K562 (cell line): ENCODE data around the gene ZC3H8. TPM values are rescaled to one million over a fixed set of nuclear protein-coding genes. Genes with fewer than 3 reads are reported as not detected.
"Not testable (repeated sequence)": the region's sequence is repeated elsewhere in the genome, so short reads cannot be mapped to it uniquely, and the experiment has no call there.

Experiments
- ATAC-seq: fragments of 200-7000 bp; cut with Tn5 transposase; 3 replicates; pipeline ENCODE4 v1.9.1; 2020; ENCODE audit warnings: moderate library complexity
- BruUV-seq: library from RNA; stranded (reverse); fragments of 400-500 nt; replicated peaks from 2 replicates; lab custom pipeline; 2021; lab: Mats Ljungman, UMichigan
- CTCF ChIA-PET: fragments of 300-600 bp; formaldehyde crosslinking; extraction: SDS; loops from one replicate; lab custom pipeline; 2021; ENCODE audit warnings: low intra/inter-chr PET ratio; lab: Yijun Ruan, JAX
- POLR2A ChIA-PET: fragments of 300-600, 350-650 bp; sonication (Branson Sonifier 250); formaldehyde crosslinking; extraction: SDS; loops from one replicate; lab custom pipeline; 2021; ENCODE audit warnings: antibody characterized with exemption, inconsistent platforms; lab: Yijun Ruan, JAX
- DNase-seq, 4 experiments: peaks; one replicate each; pipeline versions ENCODE4 v3.0.0 to v3.0.0-alpha.2; 2011 to 2018; ENCODE audit warnings: low spot score in 3 of 4, mixed read lengths in 3 of 4; ENCODE audit errors: extremely low read depth in 1 of 4
- FAIRE-seq: peaks from 2 replicates; lab custom pipeline; 2011; peaks lifted over from hg19 to GRCh38; lab: Jason Lieb, UNC
- H2AFZ ChIP-seq: 2 replicates; pipeline ENCODE4 v1.6.0; 2011; ENCODE audit warnings: low read depth, low read length, control low read depth, inconsistent platforms
- H3K27ac ChIP-seq: fragments of 200-600 bp; 3 replicates; pipeline ENCODE4 v1.8.0; 2011; ENCODE audit warnings: low read depth, mild to moderate bottlenecking, control low read depth, inconsistent platforms, low read length, moderate library complexity, mixed read lengths; ENCODE audit errors: extremely low read depth
- H3K27me3 ChIP-seq, 2 experiments: fragments of 300-600 bp in 1 of 2; 2 replicates in 1 of 2; 3 replicates in 1 of 2; pipeline versions ENCODE4 v1.6.0 to v1.8.0; 2011; ENCODE audit warnings: inconsistent platforms in 2 of 2, low read length in 2 of 2, mild to moderate bottlenecking in 1 of 2, mixed read lengths in 1 of 2, moderate library complexity in 1 of 2; ENCODE audit not compliant: control insufficient read depth in 2 of 2, insufficient read depth in 2 of 2
- H3K36me3 ChIP-seq: fragments of 300-600 bp; 3 replicates; pipeline ENCODE4 v1.8.0; 2011; ENCODE audit warnings: mild to moderate bottlenecking, low read length, inconsistent platforms; ENCODE audit not compliant: control insufficient read depth, insufficient read depth
- H3K4me1 ChIP-seq, 2 experiments: fragments of 200-600 bp in 1 of 2; replicated peaks in 1 of 2; 2 replicates in 1 of 2; 3 replicates in 1 of 2; pipeline versions ENCODE4 v1.5.1 to v1.8.0; 2011; ENCODE audit warnings: inconsistent platforms in 2 of 2, low read length in 2 of 2, mild to moderate bottlenecking in 1 of 2, mixed read lengths in 1 of 2, moderate library complexity in 1 of 2; ENCODE audit not compliant: control insufficient read depth in 2 of 2, insufficient read depth in 2 of 2
- H3K4me2 ChIP-seq: 2 replicates; pipeline ENCODE4 v1.6.1; 2011; ENCODE audit warnings: low read length, control low read depth, inconsistent platforms, mixed read lengths; ENCODE audit not compliant: insufficient read depth
- H3K4me3 ChIP-seq: fragments of 200-600 bp; sonication (generic), shearing (Covaris generic); 2 replicates; pipeline ENCODE4 v1.5.1; 2016; ENCODE audit warnings: control low read depth, inconsistent platforms
- H3K79me2 ChIP-seq: fragments of 200-600 bp; 3 replicates; pipeline ENCODE4 v1.8.0; 2011; ENCODE audit warnings: low read length, inconsistent platforms; ENCODE audit not compliant: control insufficient read depth, insufficient read depth
- H3K9ac ChIP-seq, 2 experiments: 2 replicates each; pipeline versions ENCODE4 v1.6.0 to v1.6.1; 2011; ENCODE audit warnings: low read depth in 2 of 2, low read length in 2 of 2, control low read depth in 1 of 2, inconsistent platforms in 1 of 2, mild to moderate bottlenecking in 1 of 2, mixed read lengths in 1 of 2; ENCODE audit not compliant: insufficient read depth in 1 of 2
- H3K9me1 ChIP-seq: one replicate; pipeline ENCODE4 v1.6.0; 2011; ENCODE audit warnings: inconsistent platforms, mild to moderate bottlenecking, low read length, moderate library complexity; ENCODE audit not compliant: control insufficient read depth, insufficient read depth
- H3K9me3 ChIP-seq: replicated peaks from 2 replicates; pipeline ENCODE4 v1.5.1; 2011; ENCODE audit warnings: low read depth, low read length, inconsistent platforms; ENCODE audit not compliant: control insufficient read depth, insufficient read depth
- H4K20me1 ChIP-seq: replicated peaks from 2 replicates; pipeline ENCODE4 v1.6.1; 2011; ENCODE audit warnings: low read length, inconsistent platforms, mixed read lengths; ENCODE audit not compliant: control insufficient read depth, insufficient read depth
- NFE2 ChIP-seq: IDR thresholded peaks from 2 replicates; pipeline ENCODE4 v1.6.1; 2014; ENCODE audit warnings: antibody characterized with exemption, low read depth
- WGBS: fragments of 100-300 bp; shearing (Covaris generic); methylation state at CpG from one replicate; pipeline ENCODE4 v1.1.6; 2016; ENCODE audit warnings: low coverage, mixed read lengths; ENCODE audit not compliant: insufficient coverage; ENCODE audit errors: missing lambda C conversion rate; 5-methylcytosine and 5-hydroxymethylcytosine counted together
- in situ Hi-C: fragments of 300-500 bp; cut with MboI; formaldehyde crosslinking; loops from 4 replicates; pipeline ENCODE4 v1.15.0; 2018; ENCODE audit warnings: inconsistent platforms, mixed read lengths
- intact Hi-C: fragments of 100-400 bp; cut with micrococcal nuclease; formaldehyde crosslinking; loops from 2 replicates; pipeline ENCODE4 v1.14.2; 2022
- polyA plus RNA-seq, 8 experiments: library from polyadenylated mRNA; depleted of rRNA in 4 of 8; stranded (reverse) in 5 of 8; unstranded in 3 of 8; fragments of >200 nt; fragmentation: Nextera tagmentation in 2 of 8; fragmentation: Illumina TruSeq in 1 of 8; extraction: Ambion mirVana in 2 of 8; extraction: Trizol in 1 of 8; gene quantifications; 2 replicates each; pipeline versions ENCODE4 v1.2.1 to v1.2.3, GENCODE V29; 2011 to 2014; ENCODE audit warnings: inconsistent platforms in 1 of 8, missing spikeins in 1 of 8
- total RNA-seq, 7 experiments: library from RNA; depleted of rRNA in 6 of 7; stranded (reverse); fragments of >200 nt in 6 of 7; fragmentation: Illumina TruSeq in 2 of 7; extraction: Trizol in 2 of 7; gene quantifications; 2 replicates each; pipeline versions ENCODE4 v1.2.1 to v1.2.3, GENCODE V29; 2011 to 2021; ENCODE audit warnings: low replicate concordance in 1 of 7

ZC3H8 gene
- total and polyA plus RNA-seq, 9 of the 15 experiments (the other 6 are each of a cell fraction or from before 2014, with no cell fraction given) = 11.6 to 41.5 (median 27.5) TPM

GRCh38 chr2:112283535-112283934 is 28.7 kb upstream of the ZC3H8 start:
- H4K20me1 ChIP-seq, H3K4me2 ChIP-seq, BruUV-seq, H3K9me1 ChIP-seq, H3K9ac ChIP-seq, H3K9me3 ChIP-seq, CTCF ChIA-PET, DNase-seq, H3K36me3 ChIP-seq, in situ Hi-C loops, H2AFZ ChIP-seq, H3K4me1 ChIP-seq, H3K4me3 ChIP-seq, intact Hi-C loops, FAIRE-seq, H3K79me2 ChIP-seq, H3K27me3 ChIP-seq, H3K27ac ChIP-seq: not testable (repeated sequence)
- POLR2A ChIA-PET = interaction anchor here (0.9 kb wide), 1 partner anchor 12 kb away, joined by 3 read pairs; no protein-coding TSS in a partner anchor
- TF ChIP-seq NFE2 = peak; percentile 32; the same call in 1 of the 2 replicates
- ATAC-seq = peak; percentile 47; the same call in 1 of the 3 replicates
- 40% methylated on average over 2 of the region's 2 CpGs for WGBS

GRCh38 chr2:112282066-112282465 is 27.2 kb upstream of the ZC3H8 start:
- FAIRE-seq, H3K36me3 ChIP-seq, POLR2A ChIA-PET, DNase-seq, H3K4me3 ChIP-seq, H3K79me2 ChIP-seq, H3K9me3 ChIP-seq, in situ Hi-C loops, CTCF ChIA-PET, BruUV-seq, H3K9ac ChIP-seq, H2AFZ ChIP-seq, ATAC-seq, H3K27ac ChIP-seq, intact Hi-C loops, H3K27me3 ChIP-seq, H3K4me1 ChIP-seq, H3K9me1 ChIP-seq, H4K20me1 ChIP-seq, H3K4me2 ChIP-seq: not testable (repeated sequence)
- 77% methylated on average over 2 of the region's 4 CpGs for WGBS
